ENCODE measurements around the gene CBY1. TPM values are rescaled to one million over a fixed set of nuclear protein-coding genes. Genes with fewer than 3 reads are reported as not detected.
A peak's percentile ranks its signal among the peaks of the same experiment; 100 is the strongest.

Gene CBY1
- total RNA-seq, 2 experiments from 2014 or later: 4.6 to 7.6 TPM

DNA sequence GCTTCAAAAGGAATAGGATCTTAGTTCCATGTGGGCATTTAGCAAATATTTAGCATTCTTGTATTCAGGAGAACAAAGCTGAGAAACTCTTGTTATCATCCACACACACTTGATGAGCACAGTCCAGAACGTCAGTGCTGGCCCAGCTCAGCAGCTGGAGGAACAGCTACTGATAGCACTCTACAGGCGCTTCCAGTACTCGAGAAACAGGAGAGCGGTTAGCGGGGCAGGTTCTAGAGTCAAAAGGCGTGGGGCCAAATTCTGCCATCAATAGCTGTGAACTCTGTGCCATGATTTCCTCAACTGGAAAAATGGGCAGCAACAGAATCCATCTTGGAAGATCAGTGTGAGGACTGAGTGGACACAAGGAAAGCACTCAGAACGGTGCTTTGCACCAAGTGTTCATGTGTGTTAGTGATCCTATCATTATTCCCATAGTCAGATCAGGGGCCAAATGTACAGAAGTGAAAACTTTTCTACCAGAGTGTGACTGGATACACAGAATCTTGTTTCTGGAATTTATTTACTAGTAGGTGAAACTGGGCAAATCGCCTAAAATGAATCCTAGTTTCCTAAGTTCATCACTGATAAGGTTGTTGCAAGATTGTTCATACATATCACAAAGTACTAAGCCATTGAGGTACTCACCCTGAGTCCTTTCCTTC, 41.1 kb downstream of the CBY1 start:
- Histone ChIP-seq H3K4me3 (ENCODE audit: low read length) (no peak overlapping the region), H3K27me3 (ENCODE audit: control insufficient read depth in 1 of 2, insufficient read depth in 2 of 2, low read length in 2 of 2) (no peaks in the 10 kb centered on the region), H3K27ac (ENCODE audit: low read depth in 1 of 2, low read length in 2 of 2) (no peak overlapping the region), H3K9me3 (ENCODE audit: control insufficient read depth in 1 of 2, insufficient read depth in 1 of 2, low read length in 2 of 2) (no peaks in the 10 kb centered on the region), H3K36me3 (ENCODE audit: insufficient read depth, low read length) (peaks cover 8% of the 10 kb centered on the region), H3K4me1 (ENCODE audit: insufficient read depth, low read length) (peaks cover 57% of the 10 kb centered on the region)
- intact Hi-C loops (cut with DNase I, micrococcal nuclease): loop anchor here in 1 of 2 experiments (10.0 kb wide), 1 partner anchor 293 kb away; no protein-coding TSS in a partner anchor
- Mint-ChIP-seq H3K27me3 (peaks cover 5% of the 10 kb centered on the region), H3K9me3 (no peaks in the 10 kb centered on the region), H3K36me3 (ENCODE audit: low read depth) (peaks cover 74% of the 10 kb centered on the region), H3K4me1 (ENCODE audit: low read depth) (peaks cover 68% of the 10 kb centered on the region), H3K4me3 (peak overlapping the region; percentile 95), H3K27ac (peak overlapping the region; percentile 100)
- ATAC-seq (ENCODE audit: poor library complexity) (no peak), DNase-seq (no peak)
- ChIA-PET CTCF (interaction anchor here (1.6 to 6.3 kb wide), 2 partner anchors 10 to 15 kb away, joined by 3 to 58 read pairs; partner anchors contain the start of gene TOMM22), POLR2A (interaction anchor here (3.9 to 4.9 kb wide), 2 partner anchors 9 to 15 kb away, joined by 23 to 66 read pairs; partner anchors contain the start of genes GTPBP1 and TOMM22)
- TF ChIP-seq, protein P1, sequence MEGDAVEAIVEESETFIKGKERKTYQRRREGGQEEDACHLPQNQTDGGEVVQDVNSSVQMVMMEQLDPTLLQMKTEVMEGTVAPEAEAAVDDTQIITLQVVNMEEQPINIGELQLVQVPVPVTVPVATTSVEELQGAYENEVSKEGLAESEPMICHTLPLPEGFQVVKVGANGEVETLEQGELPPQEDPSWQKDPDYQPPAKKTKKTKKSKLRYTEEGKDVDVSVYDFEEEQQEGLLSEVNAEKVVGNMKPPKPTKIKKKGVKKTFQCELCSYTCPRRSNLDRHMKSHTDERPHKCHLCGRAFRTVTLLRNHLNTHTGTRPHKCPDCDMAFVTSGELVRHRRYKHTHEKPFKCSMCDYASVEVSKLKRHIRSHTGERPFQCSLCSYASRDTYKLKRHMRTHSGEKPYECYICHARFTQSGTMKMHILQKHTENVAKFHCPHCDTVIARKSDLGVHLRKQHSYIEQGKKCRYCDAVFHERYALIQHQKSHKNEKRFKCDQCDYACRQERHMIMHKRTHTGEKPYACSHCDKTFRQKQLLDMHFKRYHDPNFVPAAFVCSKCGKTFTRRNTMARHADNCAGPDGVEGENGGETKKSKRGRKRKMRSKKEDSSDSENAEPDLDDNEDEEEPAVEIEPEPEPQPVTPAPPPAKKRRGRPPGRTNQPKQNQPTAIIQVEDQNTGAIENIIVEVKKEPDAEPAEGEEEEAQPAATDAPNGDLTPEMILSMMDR (IDR thresholded peaks at IDR 0.05): no peak

DNA sequence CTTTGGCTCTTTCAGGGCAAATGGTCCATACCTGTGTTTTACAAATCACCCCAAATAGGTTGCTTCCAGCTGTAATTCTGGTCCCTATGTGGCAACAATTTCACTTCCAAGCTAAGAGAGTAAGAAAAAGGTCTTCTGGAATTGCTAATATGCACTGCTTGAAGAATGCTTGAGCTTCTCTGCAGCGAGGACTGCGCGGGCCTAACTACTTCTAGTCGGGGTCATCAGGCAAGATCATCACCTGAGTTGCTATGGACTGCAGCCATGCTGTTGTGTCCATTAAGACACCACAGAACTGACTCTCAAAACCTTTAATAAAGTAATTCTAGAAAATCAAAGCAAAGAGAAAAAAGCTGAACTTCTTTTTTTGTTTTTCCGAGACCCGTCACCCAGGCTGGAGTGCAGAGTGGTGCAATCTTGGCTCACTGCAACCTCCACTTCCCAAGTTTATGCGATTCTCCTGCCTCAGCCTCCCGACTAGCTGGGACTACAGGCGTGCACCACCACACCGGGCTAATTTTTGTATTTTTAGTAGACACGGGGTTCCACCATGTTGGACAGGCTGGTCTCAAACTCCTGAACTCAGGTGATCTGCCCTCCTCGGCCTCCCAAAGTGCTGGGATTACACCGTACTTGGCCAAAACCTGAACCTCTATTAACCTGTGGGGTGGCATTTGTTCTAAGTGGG, 42.1 kb downstream of the CBY1 start:
- CTCF ChIA-PET: interaction anchor here (1.0 to 6.3 kb wide), 2 partner anchors 16 to 54 kb away, joined by 5 to 58 read pairs; partner anchors contain the start of gene TOMM22
- H3K9me3 ChIP-seq (ENCODE audit: control insufficient read depth in 1 of 2, insufficient read depth in 1 of 2, low read length in 2 of 2): no peaks in the 10 kb centered on the region
- DNase-seq (no peak), ATAC-seq (ENCODE audit: poor library complexity) (no peak)
- intact Hi-C loops (cut with DNase I, micrococcal nuclease): loop anchor here in 1 of 2 experiments (10.0 kb wide), 1 partner anchor 294 kb away; no protein-coding TSS in a partner anchor
- peaks cover 65% of the 10 kb centered on the region for H3K36me3 Mint-ChIP-seq (ENCODE audit: low read depth)
- peaks cover 5% of the 10 kb centered on the region for H3K27me3 Mint-ChIP-seq
- peak overlapping the region; percentile 100 for H3K27ac Mint-ChIP-seq
- H3K4me1 Mint-ChIP-seq (ENCODE audit: low read depth): peaks cover 59% of the 10 kb centered on the region
- no peaks in the 10 kb centered on the region for H3K9me3 Mint-ChIP-seq
- TF ChIP-seq, protein P1 (IDR thresholded peaks at IDR 0.05): no peak
- H3K27ac ChIP-seq (ENCODE audit: low read depth in 1 of 2, low read length in 2 of 2): peak overlapping the region in 1 of 2 donors; percentile 70
- POLR2A ChIA-PET: interaction anchor here (1.5 to 4.9 kb wide), 5 partner anchors 8 to 53 kb away, joined by 5 to 66 read pairs (median 9); partner anchors contain the start of genes CBY1, GTPBP1 and TOMM22
- H3K4me3 Mint-ChIP-seq: peak overlapping the region; percentile 95
- no peak overlapping the region for H3K4me3 ChIP-seq (ENCODE audit: low read length)
- H3K36me3 ChIP-seq (ENCODE audit: insufficient read depth, low read length): peaks cover 8% of the 10 kb centered on the region
- no peaks in the 10 kb centered on the region for H3K27me3 ChIP-seq (ENCODE audit: control insufficient read depth in 1 of 2, insufficient read depth in 2 of 2, low read length in 2 of 2)
- H3K4me1 ChIP-seq (ENCODE audit: insufficient read depth, low read length): peaks cover 53% of the 10 kb centered on the region

DNA sequence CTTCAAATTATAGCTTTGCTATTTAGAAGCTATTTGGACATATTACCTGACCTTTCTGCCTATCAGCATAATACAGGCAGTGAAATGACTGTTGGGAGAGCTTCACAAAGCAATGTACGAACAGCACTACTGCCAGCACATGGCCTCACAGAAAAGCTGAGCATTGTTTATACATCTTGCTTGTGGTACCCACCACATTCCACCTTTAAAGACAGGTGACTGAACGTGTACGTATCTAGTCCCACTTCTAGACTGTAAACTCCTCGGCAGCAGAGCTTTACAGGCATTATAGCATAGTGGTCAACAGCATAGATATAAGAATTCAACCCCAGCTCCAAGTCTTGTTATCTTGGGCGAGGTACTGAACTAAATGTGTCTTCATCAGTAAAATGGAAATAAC, 42.7 kb downstream of the CBY1 start:
- Mint-ChIP-seq H3K9me3 (no peaks in the 10 kb centered on the region), H3K4me3 (peak overlapping the region; percentile 95), H3K27me3 (peaks cover 5% of the 10 kb centered on the region), H3K27ac (peak overlapping the region; percentile 100), H3K36me3 (ENCODE audit: low read depth) (peaks cover 59% of the 10 kb centered on the region), H3K4me1 (ENCODE audit: low read depth) (peaks cover 62% of the 10 kb centered on the region)
- Histone ChIP-seq H3K27me3 (ENCODE audit: control insufficient read depth in 1 of 2, insufficient read depth in 2 of 2, low read length in 2 of 2) (no peaks in the 10 kb centered on the region), H3K36me3 (ENCODE audit: insufficient read depth, low read length) (peaks cover 8% of the 10 kb centered on the region), H3K4me3 (ENCODE audit: low read length) (peak overlapping the region; percentile 58), H3K27ac (ENCODE audit: low read depth in 1 of 2, low read length in 2 of 2) (peak overlapping the region in 1 of 2 donors; percentile 70), H3K4me1 (ENCODE audit: insufficient read depth, low read length) (peaks cover 53% of the 10 kb centered on the region), H3K9me3 (ENCODE audit: control insufficient read depth in 1 of 2, insufficient read depth in 1 of 2, low read length in 2 of 2) (no peaks in the 10 kb centered on the region)
- ChIA-PET CTCF (interaction anchor here (1.0 to 6.3 kb wide), 3 partner anchors 17 to 55 kb away, joined by 3 to 58 read pairs (median 5); partner anchors contain the start of gene TOMM22), POLR2A (interaction anchor here (0.8 to 4.9 kb wide), 9 partner anchors 10 to 301 kb away, joined by 3 to 66 read pairs (median 5); partner anchors contain the start of genes CBY1, DDX17 and TOMM22)
- ATAC-seq (ENCODE audit: poor library complexity) (no peak), DNase-seq (no peak)
- intact Hi-C loops (cut with DNase I, micrococcal nuclease): loop anchor here in 1 of 2 experiments (10.0 kb wide), 1 partner anchor 294 kb away; no protein-coding TSS in a partner anchor
- TF ChIP-seq, protein P1 (IDR thresholded peaks at IDR 0.05): no peak

Measured in CD4-positive, alpha-beta T cell (primary cell).